EH (cell line): ENCODE results near the gene FDCSP.
"Not testable (repeated sequence)": the region's sequence is repeated elsewhere in the genome, so short reads cannot be mapped to it uniquely, and the experiment has no call there.

ENCODE experiments used
- DNase-seq: peaks from one replicate; pipeline ENCODE4 v3.0.0-alpha.2; 2015; ENCODE audit warnings: low read depth

The FDCSP gene

GRCh38 chr4:70225824-70226223 lies at the start of gene FDCSP:
Gene FDCSP, plus strand, starts transcription at chr4:70226124. Its CDS starts 5,071 bp downstream, at chr4:70231195.
- DNase-seq: no peak

GRCh38 chr4:70177090-70177489 lies 48.8 kb upstream of the FDCSP start:
- DNase-seq: no peak

- DNase-seq: no peak
These were observed 47.8 kb upstream of the FDCSP start for GRCh38 chr4:70178075-70178660.

- no peak for DNase-seq
These were observed 46.1 kb upstream of the FDCSP start for GRCh38 chr4:70179811-70180210.

- DNase-seq: no peak
These were observed 44.1 kb upstream of the FDCSP start for GRCh38 chr4:70181864-70182263.

GRCh38 chr4:70182517-70183167 lies 43.3 kb upstream of the FDCSP start:
- no peak for DNase-seq

- DNase-seq: no peak
These were observed 42.6 kb upstream of the FDCSP start for GRCh38 chr4:70183168-70183939.

GRCh38 chr4:70183940-70184246 lies 42.0 kb upstream of the FDCSP start:
- no peak for DNase-seq

GRCh38 chr4:70187216-70187615 lies 38.7 kb upstream of the FDCSP start:
- no peak for DNase-seq

- no peak for DNase-seq
These were observed 35.3 kb upstream of the FDCSP start for GRCh38 chr4:70190579-70190978.

GRCh38 chr4:70191647-70192046 lies 34.3 kb upstream of the FDCSP start:
- DNase-seq: no peak

- no peak for DNase-seq
These were observed 33.0 kb upstream of the FDCSP start for GRCh38 chr4:70192895-70193294.

GRCh38 chr4:70195425-70195824 lies 30.5 kb upstream of the FDCSP start, which contains the start of gene ODAM:
Gene ODAM, plus strand, starts transcription at chr4:70195725. Its CDS starts 819 bp downstream, at chr4:70196544.
- no peak for DNase-seq

GRCh38 chr4:70196857-70197256 lies 29.1 kb upstream of the FDCSP start:
- no peak for DNase-seq

- DNase-seq: no peak
These were observed 28.1 kb upstream of the FDCSP start for GRCh38 chr4:70197842-70198241.

- no peak for DNase-seq
These were observed 22.3 kb upstream of the FDCSP start for GRCh38 chr4:70203601-70204000.

GRCh38 chr4:70212752-70213151 lies 13.2 kb upstream of the FDCSP start:
- DNase-seq: not testable (repeated sequence)

GRCh38 chr4:70216109-70216508 lies 9.8 kb upstream of the FDCSP start:
- not testable (repeated sequence) for DNase-seq

- not testable (repeated sequence) for DNase-seq
These were observed 9.4 kb upstream of the FDCSP start for GRCh38 chr4:70216550-70216949.

- not testable (repeated sequence) for DNase-seq
These were observed 4.5 kb upstream of the FDCSP start for GRCh38 chr4:70221389-70221788.

- not testable (repeated sequence) for DNase-seq
These were observed 4.1 kb upstream of the FDCSP start for GRCh38 chr4:70221818-70222217.

- no peak for DNase-seq
These were observed 10.2 kb downstream of the FDCSP start for GRCh38 chr4:70236125-70236524.
